Measurements from ENCODE around the gene AREL1. TPM values are rescaled to one million over a fixed set of nuclear protein-coding genes. Genes with fewer than 3 reads are reported as not detected.

AREL1 gene
- total RNA-seq, 4 donors from 2014 or later: 18.0 to 44.2 (median 30.1) TPM

DNA sequence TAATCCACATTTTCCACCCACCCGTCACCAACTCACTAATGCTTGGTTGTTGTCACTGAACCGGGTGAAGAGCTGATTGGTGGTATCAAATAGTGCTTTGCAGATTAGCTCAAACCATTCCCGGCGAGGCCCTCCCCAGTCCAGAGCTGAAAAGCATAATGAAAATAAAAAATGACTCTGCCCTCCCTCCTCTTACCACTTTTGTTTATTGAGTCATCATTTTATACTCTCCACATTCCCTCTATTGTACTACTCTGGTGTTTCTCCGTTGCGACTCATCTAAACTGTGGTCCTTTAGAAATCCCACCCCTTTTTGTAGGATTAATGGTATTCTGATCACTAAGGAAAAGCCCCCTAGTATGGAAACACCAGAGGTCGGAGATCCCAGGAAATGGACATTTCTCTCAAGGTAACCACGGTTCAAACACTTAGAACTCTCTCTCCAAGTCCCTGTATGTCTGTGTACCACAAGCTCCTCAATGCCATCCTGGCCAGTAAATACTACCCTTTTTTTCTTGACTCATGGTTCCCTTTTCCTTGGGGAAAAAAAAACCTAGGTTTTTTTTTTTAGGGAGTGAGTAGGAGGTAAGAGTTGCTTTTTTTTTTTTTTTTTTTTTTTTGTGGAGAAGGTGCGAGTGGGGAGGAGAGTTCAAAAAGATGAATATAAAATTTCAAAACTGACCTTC is 42.0 kb downstream of the AREL1 start:
- no peak for TF ChIP-seq POLR2AphosphoS5 (IDR thresholded peaks at IDR 0.05)
- TF ChIP-seq POLR2A (IDR thresholded peaks at IDR 0.05): no peak
- TF ChIP-seq CTCF (IDR thresholded peaks at IDR 0.05): no peak
- TF ChIP-seq EP300 (IDR thresholded peaks at IDR 0.05): no peak
- Histone ChIP-seq H3K27ac (no peak overlapping the region), H3K36me3 (peaks cover 94% of the 10 kb centered on the region), H3K4me1 (no peaks in the 10 kb centered on the region), H3K4me3 (no peak overlapping the region), H3K9me3 (no peaks in the 10 kb centered on the region), H3K27me3 (no peaks in the 10 kb centered on the region)
- DNase-seq (ENCODE audit: low spot score in 2 of 2): no peak
- 89% methylated on average over 9 of the region's 9 CpGs for WGBS

DNA sequence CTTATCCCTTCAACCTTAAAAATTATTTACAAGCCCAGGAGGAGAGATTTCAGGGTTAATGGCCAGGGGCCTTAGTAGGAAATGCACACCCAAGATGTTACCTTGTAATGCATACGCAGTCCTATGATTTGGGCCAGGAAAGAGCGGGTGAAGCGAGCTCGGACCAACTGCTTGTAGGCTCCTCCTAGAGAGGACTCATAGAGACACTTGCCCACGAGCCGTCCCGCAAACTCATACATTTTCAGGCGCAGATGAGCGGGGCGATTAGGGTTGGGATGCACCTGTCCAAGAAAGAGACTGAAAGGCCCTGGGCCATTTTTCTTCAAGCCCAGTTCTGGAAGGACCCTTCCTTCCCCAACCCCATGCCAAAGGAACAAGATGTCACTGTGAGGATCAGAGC is 43.0 kb downstream of the AREL1 start:
- Histone ChIP-seq H3K4me3 (no peak overlapping the region), H3K27ac (no peak overlapping the region), H3K36me3 (peaks cover 83% of the 10 kb centered on the region), H3K4me1 (no peaks in the 10 kb centered on the region), H3K9me3 (no peaks in the 10 kb centered on the region), H3K27me3 (no peaks in the 10 kb centered on the region)
- WGBS: 94% methylated on average over 10 of the region's 10 CpGs
- no peak for DNase-seq (ENCODE audit: low spot score in 2 of 2)
- no peak for TF ChIP-seq EP300 (IDR thresholded peaks at IDR 0.05)
- no peak for TF ChIP-seq CTCF (IDR thresholded peaks at IDR 0.05)
- no peak for TF ChIP-seq POLR2AphosphoS5 (IDR thresholded peaks at IDR 0.05)
- no peak for TF ChIP-seq POLR2A (IDR thresholded peaks at IDR 0.05)

DNA sequence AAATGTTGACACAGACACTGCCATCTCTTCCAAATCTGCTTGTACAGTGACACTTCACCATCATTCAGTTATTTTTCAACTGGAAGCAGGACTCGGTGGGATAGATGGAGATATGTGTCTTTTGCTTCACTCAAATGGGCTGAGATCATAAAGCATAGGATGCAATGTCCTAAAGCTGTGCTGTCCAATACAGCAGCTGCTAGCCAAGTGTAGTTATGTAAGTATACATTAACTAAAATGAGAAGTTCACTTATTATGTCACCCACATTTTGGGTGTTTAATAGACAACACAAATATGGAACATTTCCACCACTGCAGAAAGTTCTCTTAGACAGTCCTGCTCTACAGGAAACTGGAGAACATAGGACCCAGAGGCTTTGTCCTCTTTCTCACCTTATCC is 43.6 kb downstream of the AREL1 start:
- 94% methylated on average over 1 of the region's 1 CpG for WGBS
- Histone ChIP-seq H3K27me3 (no peaks in the 10 kb centered on the region), H3K4me1 (no peaks in the 10 kb centered on the region), H3K9me3 (no peaks in the 10 kb centered on the region), H3K4me3 (no peak overlapping the region), H3K27ac (no peak overlapping the region), H3K36me3 (peaks cover 77% of the 10 kb centered on the region)
- no peak for DNase-seq (ENCODE audit: low spot score in 2 of 2)
- no peak for TF ChIP-seq POLR2A (IDR thresholded peaks at IDR 0.05)
- no peak for TF ChIP-seq POLR2AphosphoS5 (IDR thresholded peaks at IDR 0.05)
- no peak for TF ChIP-seq EP300 (IDR thresholded peaks at IDR 0.05)
- no peak for TF ChIP-seq CTCF (IDR thresholded peaks at IDR 0.05)

DNA sequence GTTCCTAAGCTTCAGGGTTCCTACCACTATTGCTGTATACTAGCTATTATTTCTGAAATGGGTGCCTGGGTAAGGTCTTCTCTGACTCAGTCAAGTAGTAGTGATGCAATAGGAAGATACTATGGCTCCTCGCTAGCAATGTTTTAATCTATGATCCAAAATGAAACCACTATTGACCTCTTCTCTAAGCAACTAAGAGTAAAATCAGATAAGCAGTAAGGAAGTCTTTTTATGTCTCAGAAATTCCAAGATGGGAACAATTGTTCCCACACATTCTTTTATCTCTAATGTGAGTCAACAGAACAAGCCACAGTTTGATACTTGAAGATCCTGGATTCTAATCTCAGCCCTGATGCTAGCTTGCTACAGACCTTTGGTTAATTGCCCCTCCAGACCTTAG is 45.1 kb downstream of the AREL1 start:
- Histone ChIP-seq H3K27me3 (no peaks in the 10 kb centered on the region), H3K27ac (no peak overlapping the region), H3K4me3 (no peak overlapping the region), H3K4me1 (peaks cover 11% of the 10 kb centered on the region), H3K36me3 (peaks cover 76% of the 10 kb centered on the region), H3K9me3 (no peaks in the 10 kb centered on the region)
- TF ChIP-seq EP300 (IDR thresholded peaks at IDR 0.05) (no peak), POLR2A (IDR thresholded peaks at IDR 0.05) (no peak), CTCF (IDR thresholded peaks at IDR 0.05) (no peak), POLR2AphosphoS5 (IDR thresholded peaks at IDR 0.05) (no peak)
- no peak for DNase-seq (ENCODE audit: low spot score in 2 of 2)
- 90% methylated on average over 1 of the region's 1 CpG for WGBS

GRCh38 chr14:74664717-74665116 is 48.2 kb downstream of the AREL1 start:
- DNase-seq (ENCODE audit: low spot score in 2 of 2): no peak
- no peak for TF ChIP-seq POLR2AphosphoS5 (IDR thresholded peaks at IDR 0.05)
- no peak for TF ChIP-seq POLR2A (IDR thresholded peaks at IDR 0.05)
- no peak for TF ChIP-seq EP300 (IDR thresholded peaks at IDR 0.05)
- no peak for TF ChIP-seq CTCF (IDR thresholded peaks at IDR 0.05)
- Histone ChIP-seq H3K27me3 (no peaks in the 10 kb centered on the region), H3K9me3 (no peaks in the 10 kb centered on the region), H3K27ac (peak overlapping the region; percentile 5), H3K36me3 (peaks cover 70% of the 10 kb centered on the region), H3K4me1 (peaks cover 16% of the 10 kb centered on the region), H3K4me3 (no peak overlapping the region)
- WGBS: 100% methylated on average over 2 of the region's 2 CpGs

Measured in suprapubic skin (tissue), 4 donors.